IMR-90 (cell line): ENCODE results near the gene IBA57.

Source experiments
- CTCF ChIP-seq: conservative IDR thresholded peaks from 2 replicates; pipeline ENCODE4 v1.5.1; 2012; ENCODE audit warnings: mild to moderate bottlenecking, low read depth, low read length, improper control_type of control experiment
- USF2 ChIP-seq: fragments of 150-350 bp; IDR thresholded peaks from 2 replicates; pipeline ENCODE4 v1.6.1; 2017; ENCODE audit warnings: mild to moderate bottlenecking, antibody characterized with exemption, low read length, low read depth

DNA sequence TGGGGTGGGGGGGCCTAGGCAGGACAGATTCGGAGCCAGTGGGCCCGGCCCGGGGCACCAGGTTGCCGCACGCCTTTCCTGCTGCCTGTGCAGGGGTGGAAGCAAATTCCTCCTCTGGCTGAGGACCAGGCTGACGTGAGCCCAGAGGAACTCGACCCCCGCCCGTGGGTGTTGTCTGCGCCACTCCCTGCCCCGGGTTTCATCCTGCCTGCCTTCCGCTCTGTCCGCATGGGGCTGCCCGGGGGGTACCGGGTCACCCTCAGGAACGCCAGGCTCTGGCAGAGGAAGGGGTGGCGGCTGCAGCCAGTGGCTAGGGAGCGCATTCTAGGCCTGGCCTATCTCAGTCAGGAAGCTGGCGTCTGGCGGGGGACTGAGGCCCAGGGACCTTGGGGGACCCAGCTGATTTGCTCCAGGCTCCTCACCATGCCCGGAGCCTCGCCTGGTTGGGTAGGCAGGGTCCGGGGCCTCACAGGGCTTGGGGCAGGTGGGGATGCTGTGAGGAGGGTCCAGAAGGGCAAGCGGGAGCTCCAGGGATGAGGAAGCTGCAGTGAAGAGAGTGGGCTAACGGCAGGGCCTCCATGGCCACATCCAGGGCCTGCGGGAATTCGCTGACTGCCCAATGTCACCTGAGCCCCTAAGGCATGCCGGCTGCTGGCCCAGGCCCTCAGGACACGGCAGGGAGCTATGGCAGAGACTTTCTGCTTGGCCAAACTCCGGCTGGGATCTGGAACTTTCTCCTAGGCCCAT lies 2.4 kb upstream of the IBA57 start:
- no peak for TF ChIP-seq CTCF
- TF ChIP-seq USF2: no peak
